ENCODE results near the gene IDI2. TPM values are rescaled to one million over a fixed set of nuclear protein-coding genes. Genes with fewer than 3 reads are reported as not detected.

Gene IDI2
- total RNA-seq, 1 donor from 2014 or later, result not detected

DNA sequence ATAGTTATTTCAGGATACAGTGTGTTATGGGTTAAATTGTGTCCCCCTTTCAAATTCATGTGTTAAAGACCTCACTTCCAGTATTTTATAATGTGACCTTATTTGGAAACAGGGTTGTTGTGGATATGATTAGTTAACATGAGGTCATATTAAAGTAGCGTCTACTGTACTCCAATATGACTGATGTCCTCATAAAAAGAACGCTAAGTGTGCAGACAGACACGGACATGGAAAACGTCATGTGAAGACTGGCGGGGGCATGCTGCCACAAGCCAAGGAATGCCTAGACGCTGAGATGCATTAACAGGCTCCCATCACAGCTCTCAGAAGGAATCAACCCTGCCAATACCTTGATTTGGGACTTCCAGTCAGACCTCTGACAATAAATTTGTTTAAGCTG is 29.0 kb upstream of the IDI2 start:
- peak overlapping the region; percentile 8 for H3K27ac ChIP-seq
- no peaks in the 10 kb centered on the region for H3K27me3 ChIP-seq
- no peaks in the 10 kb centered on the region for H3K9me3 ChIP-seq
- H3K4me1 ChIP-seq, result peaks cover 60% of the 10 kb centered on the region
- peaks cover 0 to 6% of the 10 kb centered on the region in 2 donors for H3K36me3 ChIP-seq
- TF ChIP-seq POLR2A (IDR thresholded peaks at IDR 0.05), result no peak
- no peak for TF ChIP-seq POLR2AphosphoS5 (IDR thresholded peaks at IDR 0.05; ENCODE audit: insufficient read depth in 1 of 2, low read depth in 1 of 2)
- no peak for TF ChIP-seq CTCF (IDR thresholded peaks at IDR 0.05)
- intact Hi-C loops (cut with DNase I), result loop anchor here (10.0 kb wide), 1 partner anchor 120 kb away; the partner anchor contains the start of gene LARP4B
- H3K4me3 ChIP-seq, result peak overlapping the region in 1 of 2 donors; percentile 68
- no peak for DNase-seq (ENCODE audit: extremely low spot score in 2 of 2)

DNA sequence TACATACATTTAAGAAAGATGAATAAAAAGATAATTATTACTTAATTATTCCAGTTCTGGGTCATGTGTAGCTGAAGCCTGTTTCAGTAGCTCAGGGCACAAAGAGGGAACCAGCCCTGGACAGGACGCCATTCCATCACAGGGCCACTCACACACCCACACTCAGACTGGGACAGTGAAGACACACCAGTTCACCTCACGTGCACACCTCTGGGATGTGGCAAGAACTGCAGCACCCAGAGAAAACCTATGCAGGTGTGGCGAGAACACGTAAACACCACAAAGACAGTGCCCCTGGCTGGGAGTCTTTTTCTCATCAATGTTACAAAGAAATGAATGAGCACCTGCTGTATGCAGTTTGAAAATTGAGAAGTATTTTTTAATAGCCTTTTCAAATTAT is 24.9 kb upstream of the IDI2 start:
- peak overlapping the region in 1 of 2 donors; percentile 74 for H3K4me3 ChIP-seq
- H3K36me3 ChIP-seq, result peaks cover 0 to 6% of the 10 kb centered on the region in 2 donors
- TF ChIP-seq POLR2AphosphoS5 (IDR thresholded peaks at IDR 0.05; ENCODE audit: insufficient read depth in 1 of 2, low read depth in 1 of 2) (no peak), CTCF (IDR thresholded peaks at IDR 0.05) (no peak), POLR2A (IDR thresholded peaks at IDR 0.05) (no peak)
- H3K27ac ChIP-seq, result peak overlapping the region; percentile 100
- no peaks in the 10 kb centered on the region for H3K27me3 ChIP-seq
- intact Hi-C loops (cut with DNase I), result loop anchor here (10.0 kb wide), 1 partner anchor 116 kb away; the partner anchor contains the start of gene LARP4B
- DNase-seq (ENCODE audit: extremely low spot score in 2 of 2), result no peak
- peaks cover 51% of the 10 kb centered on the region for H3K4me1 ChIP-seq
- no peaks in the 10 kb centered on the region for H3K9me3 ChIP-seq

- no peak for DNase-seq (ENCODE audit: extremely low spot score in 2 of 2)
- intact Hi-C loops (cut with DNase I), result loop anchor here (10.0 kb wide), 1 partner anchor 115 kb away; the partner anchor contains the start of gene LARP4B
- TF ChIP-seq POLR2AphosphoS5 (IDR thresholded peaks at IDR 0.05; ENCODE audit: insufficient read depth in 1 of 2, low read depth in 1 of 2), result no peak
- TF ChIP-seq CTCF (IDR thresholded peaks at IDR 0.05), result no peak
- no peak for TF ChIP-seq POLR2A (IDR thresholded peaks at IDR 0.05)
- Histone ChIP-seq H3K9me3 (no peaks in the 10 kb centered on the region), H3K27me3 (no peaks in the 10 kb centered on the region), H3K36me3 (peaks cover 0 to 6% of the 10 kb centered on the region in 2 donors), H3K4me1 (peaks cover 51% of the 10 kb centered on the region), H3K4me3 (peak overlapping the region; percentile 74), H3K27ac (peak overlapping the region; percentile 100)
Measured at GRCh38 chr10:1050145-1050544, 24.5 kb upstream of the IDI2 start.

DNA sequence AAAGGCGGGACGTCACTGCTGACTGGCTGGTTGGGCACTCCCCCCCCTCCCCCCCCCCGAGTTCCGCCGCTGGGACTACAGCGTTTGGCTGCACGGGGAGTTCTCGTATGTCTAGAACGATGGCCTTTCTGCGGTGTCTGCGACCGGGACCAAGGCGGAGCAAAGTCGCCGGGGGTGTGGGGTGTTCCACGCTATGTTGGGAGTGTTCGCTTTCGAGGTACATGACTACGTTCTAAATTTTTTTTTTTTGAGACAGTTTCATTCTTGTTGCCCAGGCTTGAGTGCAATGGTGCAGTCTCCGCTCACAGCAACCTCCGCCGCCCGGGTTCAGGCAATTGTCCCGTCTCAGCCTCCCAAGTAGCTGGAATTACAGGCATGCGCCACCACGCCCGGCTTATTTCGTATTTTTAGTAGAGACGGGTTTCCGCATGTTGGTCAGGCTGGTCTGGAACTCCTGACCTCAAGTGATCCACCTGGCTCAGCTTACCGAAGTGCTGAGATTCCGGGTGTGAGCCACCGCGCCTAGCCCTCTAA is 23.8 kb upstream of the IDI2 start:
- intact Hi-C loops (cut with DNase I), result loop anchor here (5.0 kb wide), 1 partner anchor 62 kb away; the partner anchor contains the start of gene GTPBP4
- Histone ChIP-seq H3K27ac (peak overlapping the region; percentile 100), H3K27me3 (no peaks in the 10 kb centered on the region), H3K4me1 (peaks cover 51% of the 10 kb centered on the region), H3K4me3 (peak overlapping the region; percentile 74), H3K9me3 (no peaks in the 10 kb centered on the region), H3K36me3 (peaks cover 0 to 6% of the 10 kb centered on the region in 2 donors)
- DNase-seq (ENCODE audit: extremely low spot score in 2 of 2), result no peak
- TF ChIP-seq POLR2A (IDR thresholded peaks at IDR 0.05) (no peak), POLR2AphosphoS5 (IDR thresholded peaks at IDR 0.05; ENCODE audit: insufficient read depth in 1 of 2, low read depth in 1 of 2) (no peak), CTCF (IDR thresholded peaks at IDR 0.05) (no peak)
